Suppressor macrophage treated with lipopolysaccharide for 4 hours (primary cell): ENCODE measurements around the gene ANKRD61.
"Not testable (repeated sequence)": the region's sequence is repeated elsewhere in the genome, so short reads cannot be mapped to it uniquely, and the experiment has no call there.

Experiments used
- DNase-seq: peaks from one replicate; pipeline ENCODE4 v3.0.0-alpha.2; 2020

ANKRD61 gene

DNA sequence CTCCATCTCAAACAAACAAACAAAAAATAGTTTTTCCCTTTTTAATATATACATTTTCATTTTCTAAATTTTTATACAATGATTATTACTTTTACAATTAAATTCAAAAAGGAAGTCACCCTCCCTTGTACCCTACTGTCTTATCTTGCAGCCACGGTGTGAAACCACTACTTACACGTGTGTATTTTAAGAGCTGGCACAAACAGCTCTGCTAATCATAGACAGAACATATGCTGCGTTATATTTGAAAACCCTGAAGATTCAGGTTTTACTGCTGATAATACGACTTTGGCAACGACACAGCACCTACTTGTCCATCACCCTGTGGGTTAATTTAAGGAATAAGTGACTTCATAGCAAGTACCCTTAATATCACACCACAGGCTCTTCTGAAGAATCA, 991 bp downstream of the ANKRD61 start:
- DNase-seq = no peak

DNA sequence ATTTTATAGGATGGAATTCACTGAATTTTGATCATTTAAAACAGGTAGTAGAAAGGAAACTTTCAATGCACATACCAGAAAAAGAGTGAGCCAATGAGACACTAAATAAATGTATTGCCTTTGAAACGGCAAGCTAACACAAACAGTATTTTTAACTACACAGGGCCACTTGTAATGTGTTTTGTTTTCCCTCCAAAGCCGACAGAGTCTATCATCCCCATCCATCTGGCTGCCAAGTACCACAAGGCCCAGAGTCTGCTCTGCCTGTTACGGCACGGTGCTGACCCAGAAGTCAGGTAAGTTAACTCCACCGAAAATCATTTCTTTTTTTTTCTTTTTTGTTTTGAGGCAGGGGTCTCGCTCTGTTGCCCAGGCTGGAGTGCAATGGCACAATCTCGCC, 1.5 kb downstream of the ANKRD61 start:
- no peak for DNase-seq

DNA sequence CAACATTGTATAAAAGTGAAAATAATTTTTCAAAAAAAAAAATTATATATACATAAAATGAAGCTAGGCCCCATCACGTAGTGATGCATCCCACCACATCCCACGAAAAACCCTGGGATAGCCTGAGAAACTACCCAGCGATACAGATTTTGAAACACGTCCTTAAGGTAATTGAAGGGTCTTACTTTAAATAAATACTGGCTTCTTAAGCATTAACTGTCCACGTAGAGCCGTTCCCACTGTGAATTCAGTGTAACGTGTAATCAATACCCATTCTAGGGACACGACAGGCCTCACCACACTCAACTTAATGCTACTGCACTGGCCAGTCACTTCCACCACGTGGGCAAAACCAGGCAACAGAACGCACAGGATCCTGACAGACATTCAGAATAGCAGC, 4.0 kb downstream of the ANKRD61 start:
- DNase-seq = no peak

DNA sequence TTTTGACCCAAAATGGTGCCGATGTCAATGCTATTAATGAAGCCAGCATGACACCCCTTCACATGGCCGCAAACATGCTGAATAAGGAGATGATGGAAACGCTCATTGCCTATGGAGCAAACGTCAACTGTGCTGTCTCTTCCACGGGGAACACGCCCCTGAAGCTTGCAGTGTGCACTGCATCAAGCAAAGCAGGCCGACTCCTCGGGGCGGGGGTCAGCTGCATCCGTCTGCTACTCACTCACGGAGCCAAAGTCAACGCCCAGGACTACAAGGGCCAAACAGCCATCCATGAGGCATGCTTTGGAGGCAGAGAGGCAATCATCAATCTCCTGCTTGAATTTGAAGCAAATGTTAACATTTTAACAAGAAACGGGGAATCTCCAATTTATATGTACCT, 4.5 kb downstream of the ANKRD61 start:
- DNase-seq = no peak

DNA sequence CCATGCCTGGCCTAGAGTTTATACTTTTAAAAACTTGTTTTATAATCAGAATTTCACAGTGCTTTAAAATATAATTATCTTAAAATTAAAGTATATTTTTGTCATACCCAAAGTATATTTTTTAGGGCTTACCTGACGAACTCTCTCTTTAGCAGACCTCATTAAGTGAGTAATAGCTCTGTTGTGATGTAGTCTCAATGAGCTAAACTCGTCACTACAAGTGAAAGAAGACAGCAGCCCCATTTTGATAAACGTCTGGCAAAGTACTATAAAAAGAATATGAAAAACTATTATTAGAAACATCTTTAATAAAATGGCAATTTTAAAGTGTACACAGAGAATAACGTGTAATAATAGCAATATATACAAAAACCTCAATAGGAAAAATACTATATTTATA, 18.6 kb downstream of the ANKRD61 start:
- DNase-seq = no peak

DNA sequence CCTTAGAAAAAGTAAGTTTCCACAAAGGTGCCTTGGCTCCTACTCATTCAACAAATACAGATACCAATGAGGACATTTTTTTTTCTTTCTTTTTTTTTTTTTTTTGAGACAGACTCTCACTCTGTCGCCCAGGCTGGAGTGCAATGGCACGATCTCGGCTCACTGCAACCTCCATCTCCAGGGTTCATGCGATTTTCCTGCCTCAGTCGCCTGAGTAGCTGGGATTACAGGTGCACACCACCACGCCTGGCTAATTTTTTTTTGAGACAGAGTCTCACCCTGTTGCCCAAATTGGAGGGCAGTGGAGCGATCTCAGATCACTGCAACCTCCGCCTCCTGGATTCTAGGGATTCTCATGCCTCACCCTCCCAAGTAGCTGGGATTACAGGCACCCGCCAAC, 20.0 kb downstream of the ANKRD61 start:
- not testable (repeated sequence) for DNase-seq

DNA sequence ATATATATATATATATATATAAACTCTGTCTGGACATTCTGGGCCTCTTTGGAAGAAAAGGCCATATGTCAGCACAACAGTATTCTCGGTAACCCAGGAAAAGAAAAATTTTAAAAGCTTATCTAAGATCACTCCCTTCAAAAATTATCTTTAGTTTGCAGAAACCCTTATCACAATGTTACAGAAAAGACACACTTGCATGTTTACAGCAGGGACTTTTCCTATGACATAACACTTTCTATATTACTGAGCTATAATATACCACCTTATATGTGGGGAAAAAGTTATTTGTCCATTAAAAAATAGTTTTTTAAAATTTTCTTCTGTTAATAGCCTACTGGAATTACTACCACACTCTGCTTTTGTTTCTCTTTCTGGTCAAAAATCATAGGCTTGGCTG, 25.4 kb downstream of the ANKRD61 start:
- no peak for DNase-seq

DNA sequence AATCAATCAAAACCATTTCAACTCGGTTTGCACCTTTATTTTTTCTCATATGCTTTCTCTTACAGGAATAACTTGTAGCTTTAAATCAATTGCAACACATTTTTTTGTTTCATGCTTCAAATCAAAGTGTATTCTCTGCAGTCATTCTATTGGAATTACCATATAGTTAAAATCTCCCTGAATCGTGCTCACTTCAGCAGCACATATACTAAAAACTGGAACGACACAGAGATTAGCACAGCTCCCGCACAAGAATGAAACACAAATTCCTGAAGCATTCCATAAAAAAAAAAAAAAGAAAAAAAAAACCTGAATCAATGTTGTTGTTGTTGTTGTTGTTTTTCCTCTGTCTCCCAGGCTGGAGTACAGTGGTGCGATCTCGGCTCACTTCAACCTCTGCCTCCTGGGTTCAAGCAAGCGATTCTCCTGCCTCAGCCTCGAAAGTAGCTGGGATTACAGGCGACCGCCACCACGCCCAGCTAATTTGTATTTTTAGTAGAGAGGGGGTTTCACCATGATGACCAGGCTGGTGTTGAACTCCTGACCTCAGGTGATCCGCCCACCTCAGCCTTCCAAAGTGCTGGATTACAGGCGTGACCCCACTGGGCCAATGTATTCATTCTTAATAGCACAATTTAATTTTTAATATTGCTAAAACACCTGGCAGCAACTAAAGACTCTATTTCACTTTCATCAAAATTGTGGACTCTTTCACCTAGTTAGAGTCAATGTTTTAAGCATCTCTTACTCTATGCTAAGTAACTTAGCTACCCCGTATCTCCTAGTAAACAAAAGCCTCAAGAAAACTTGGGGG, 26.3 kb downstream of the ANKRD61 start:
- no peak for DNase-seq

DNA sequence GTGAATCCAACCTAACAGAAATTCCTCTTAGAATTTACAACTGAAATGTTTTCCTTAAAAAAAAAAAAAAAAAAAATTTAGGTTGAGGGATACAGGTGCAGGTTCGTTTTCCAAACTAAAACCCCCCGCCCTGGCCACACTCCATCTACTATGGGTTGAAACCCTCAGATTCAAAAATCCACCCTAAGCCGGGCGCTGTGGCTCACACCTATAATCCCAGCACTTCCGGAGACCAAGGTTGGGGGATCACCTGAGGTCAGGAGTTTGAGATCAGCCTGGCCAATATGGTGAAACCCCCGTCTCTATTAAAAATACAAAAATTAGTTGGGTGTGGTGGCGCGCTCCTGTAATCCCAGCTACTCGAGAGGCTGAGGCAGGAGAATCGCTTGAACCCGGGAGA, 28.8 kb downstream of the ANKRD61 start:
- not testable (repeated sequence) for DNase-seq

DNA sequence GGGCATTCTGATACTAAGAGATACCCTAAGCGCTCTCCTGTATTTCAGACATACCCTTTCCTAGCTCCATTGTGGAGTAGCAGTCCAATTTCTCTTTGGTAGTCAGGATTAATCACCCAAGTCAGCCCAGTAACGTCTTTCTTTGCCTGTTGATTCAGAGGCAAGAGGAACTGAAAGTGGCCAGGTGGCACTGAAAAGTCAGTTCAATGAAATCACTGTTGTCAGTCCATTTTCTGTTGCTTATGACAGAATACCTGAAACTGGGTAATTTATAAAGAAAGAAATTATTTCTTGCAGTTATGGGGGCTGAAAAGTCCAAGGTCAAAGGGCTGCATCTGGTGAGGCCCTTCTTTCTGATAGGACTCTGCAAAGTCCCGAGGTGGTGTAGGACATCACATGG, 40.2 kb downstream of the ANKRD61 start:
- DNase-seq = peak; percentile 13

DNA sequence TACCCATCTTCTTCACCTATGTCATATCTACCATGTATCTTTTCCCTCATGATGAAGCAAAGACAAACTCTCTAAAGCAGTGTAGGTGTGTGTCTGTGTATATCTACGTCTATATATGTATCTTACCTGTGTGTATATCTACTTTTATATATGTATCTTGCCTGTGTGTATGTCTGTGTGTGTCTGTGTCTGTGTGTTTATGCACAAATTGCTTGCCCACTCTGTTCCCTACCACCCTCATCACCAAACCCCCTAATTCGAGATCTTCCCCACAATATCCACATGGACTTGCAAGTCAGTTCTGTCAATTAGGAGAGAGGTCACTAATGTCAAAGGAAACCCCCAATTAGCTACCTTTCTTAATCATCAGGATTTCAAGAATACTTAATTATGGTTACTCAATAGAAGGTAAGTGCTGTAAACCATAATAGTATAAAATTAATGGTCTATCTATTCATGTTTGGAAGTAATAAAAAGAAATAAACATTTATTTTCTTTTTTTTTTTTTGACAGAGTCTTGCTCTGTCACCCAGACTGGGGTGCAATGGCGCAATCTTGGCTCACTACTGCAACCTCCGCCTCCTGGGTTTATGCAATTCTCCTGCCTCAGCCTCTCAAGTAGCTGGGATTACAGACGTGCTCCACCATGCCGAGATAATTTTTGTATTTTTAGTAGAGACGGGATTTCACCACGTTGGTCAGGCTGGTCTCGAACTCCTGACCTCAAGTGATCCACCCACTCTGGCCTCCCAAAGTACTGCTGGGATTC, 43.6 kb downstream of the ANKRD61 start:
- peak; percentile 49 for DNase-seq

DNA sequence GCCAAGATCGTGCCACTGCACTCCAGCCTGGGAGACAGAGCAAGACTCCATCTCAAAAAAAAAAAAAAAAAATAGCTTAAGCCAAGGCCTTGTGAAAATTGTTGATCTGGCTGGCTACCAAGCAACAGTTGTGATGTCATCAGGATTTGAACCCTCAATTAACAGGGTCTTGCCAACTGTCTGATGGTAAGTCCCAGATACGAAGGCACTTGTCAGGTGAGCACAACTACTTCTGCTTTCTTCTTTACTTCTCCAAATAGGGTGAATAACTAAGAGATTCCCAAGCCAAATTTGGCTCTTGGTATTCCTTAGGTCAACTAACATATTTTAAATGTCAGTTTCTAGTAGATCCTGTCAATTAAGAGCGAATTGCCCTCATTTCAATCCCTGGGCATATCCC, 47.4 kb downstream of the ANKRD61 start:
- DNase-seq = no peak

DNA sequence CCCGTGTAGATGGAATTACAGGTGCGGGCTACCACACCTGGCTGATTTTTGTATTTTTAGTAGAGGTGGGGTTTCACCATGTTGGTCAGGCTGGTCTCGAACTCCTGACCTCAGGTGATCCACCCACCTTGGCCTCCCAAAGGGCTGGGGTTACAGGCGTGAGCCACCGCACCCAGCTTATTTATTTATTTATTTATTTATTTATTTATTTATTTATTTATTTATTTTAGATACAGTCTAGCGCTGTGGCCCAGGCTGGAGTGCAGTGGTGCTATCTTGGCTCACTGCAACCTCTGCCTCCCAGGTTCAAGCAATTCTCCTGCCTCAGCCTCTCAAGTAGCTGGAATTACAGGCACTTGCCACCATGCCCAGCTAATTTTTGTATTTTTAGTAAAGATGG, 51.9 kb downstream of the ANKRD61 start:
- DNase-seq = not testable (repeated sequence)
